ENCODE data around the gene THOC5. TPM values are rescaled to one million over a fixed set of nuclear protein-coding genes. Genes with fewer than 3 reads are reported as not detected.
"Not testable (repeated sequence)": the region's sequence is repeated elsewhere in the genome, so short reads cannot be mapped to it uniquely, and the experiment has no call there.

THOC5 gene
- total and polyA plus RNA-seq, 2 donors from 2014 or later: 23.1 to 37.9 TPM

DNA sequence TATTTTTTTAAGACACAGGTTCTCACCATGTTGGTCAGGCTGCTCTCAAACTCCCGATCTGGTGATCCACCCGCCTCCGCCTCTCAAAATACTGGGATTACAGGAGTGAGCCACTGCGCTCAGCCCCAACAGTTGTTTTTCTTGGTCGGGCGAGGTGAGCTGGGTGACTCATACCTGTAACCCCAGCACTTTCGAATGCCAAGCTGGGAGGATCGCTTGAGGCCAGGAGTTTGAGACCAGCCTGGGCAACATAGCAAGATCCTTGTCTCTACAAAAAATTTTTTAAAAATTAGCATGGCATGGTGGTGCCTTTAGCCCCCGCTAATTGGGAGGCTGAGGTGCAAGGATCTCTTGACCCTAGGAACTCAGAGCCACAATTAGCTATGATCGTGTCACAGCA lies 42.9 kb upstream of the THOC5 start:
- H3K4me1 ChIP-seq (ENCODE audit: control insufficient read depth in 2 of 3, insufficient read depth in 2 of 3, low read depth in 1 of 3, low read length in 3 of 3): no peaks in the 10 kb centered on the region
- TF ChIP-seq CTCF (IDR thresholded peaks at IDR 0.05; ENCODE audit: borderline replicate concordance, extremely low read depth, insufficient read depth): no peak
- H3K36me3 ChIP-seq (ENCODE audit: control insufficient read depth in 2 of 3, insufficient read depth in 3 of 3, low read length in 3 of 3): no peaks in the 10 kb centered on the region
- no peak overlapping the region for H3K27ac ChIP-seq (ENCODE audit: low read depth in 2 of 2, low read length in 2 of 2)
- H3K9ac ChIP-seq (ENCODE audit: low read length in 3 of 3): no peak overlapping the region
- peak overlapping the region in 1 of 3 donors; percentile 63 for H3K4me3 ChIP-seq (ENCODE audit: low read length in 3 of 3)
- FAIRE-seq (no peak), DNase-seq (no peak)
- H3K9me3 ChIP-seq (ENCODE audit: control insufficient read depth in 2 of 3, insufficient read depth in 1 of 3, low read length in 3 of 3): no peaks in the 10 kb centered on the region
- intact Hi-C loops (cut with DNase I): no loop called here
- no peaks in the 10 kb centered on the region for H3K27me3 ChIP-seq (ENCODE audit: control insufficient read depth, insufficient read depth, low read length)

GRCh38 chr22:29594447-29594846 lies 40.9 kb upstream of the THOC5 start:
- H3K4me1 ChIP-seq (ENCODE audit: control insufficient read depth in 2 of 3, insufficient read depth in 2 of 3, low read depth in 1 of 3, low read length in 3 of 3); H3K9me3 ChIP-seq (ENCODE audit: control insufficient read depth in 2 of 3, insufficient read depth in 1 of 3, low read length in 3 of 3); intact Hi-C loops (cut with DNase I); H3K4me3 ChIP-seq (ENCODE audit: low read length in 3 of 3); H3K27me3 ChIP-seq (ENCODE audit: control insufficient read depth, insufficient read depth, low read length); FAIRE-seq; H3K36me3 ChIP-seq (ENCODE audit: control insufficient read depth in 2 of 3, insufficient read depth in 3 of 3, low read length in 3 of 3); H3K27ac ChIP-seq (ENCODE audit: low read depth in 2 of 2, low read length in 2 of 2); DNase-seq; H3K9ac ChIP-seq (ENCODE audit: low read length in 3 of 3): not testable (repeated sequence)

DNA sequence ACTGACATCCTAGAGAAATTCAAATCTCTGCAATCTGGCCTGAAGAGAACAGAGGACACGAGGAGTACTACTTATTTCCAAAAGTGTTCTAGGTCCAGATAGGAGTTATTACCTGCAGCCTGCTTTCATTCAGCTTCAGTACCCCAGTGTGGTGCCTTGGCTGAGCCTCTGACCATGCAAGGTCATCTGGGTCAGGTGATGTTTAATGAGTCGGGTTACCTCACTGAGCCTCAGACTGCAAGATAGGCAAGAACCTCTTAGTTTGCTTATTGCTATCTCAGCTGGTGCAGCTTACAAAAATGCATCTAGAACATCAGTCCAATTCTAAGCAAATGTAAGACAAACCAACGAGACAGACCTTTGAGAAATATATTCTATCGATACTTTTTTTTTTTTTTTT lies 40.4 kb upstream of the THOC5 start:
- no peaks in the 10 kb centered on the region for H3K4me1 ChIP-seq (ENCODE audit: control insufficient read depth in 2 of 3, insufficient read depth in 2 of 3, low read depth in 1 of 3, low read length in 3 of 3)
- no peak overlapping the region for H3K4me3 ChIP-seq (ENCODE audit: low read length in 3 of 3)
- H3K27me3 ChIP-seq (ENCODE audit: control insufficient read depth, insufficient read depth, low read length): no peaks in the 10 kb centered on the region
- intact Hi-C loops (cut with DNase I): no loop called here
- no peaks in the 10 kb centered on the region for H3K9me3 ChIP-seq (ENCODE audit: control insufficient read depth in 2 of 3, insufficient read depth in 1 of 3, low read length in 3 of 3)
- no peak for TF ChIP-seq CTCF (IDR thresholded peaks at IDR 0.05; ENCODE audit: borderline replicate concordance, extremely low read depth, insufficient read depth)
- H3K27ac ChIP-seq (ENCODE audit: low read depth in 2 of 2, low read length in 2 of 2): no peak overlapping the region
- no peak overlapping the region for H3K9ac ChIP-seq (ENCODE audit: low read length in 3 of 3)
- H3K36me3 ChIP-seq (ENCODE audit: control insufficient read depth in 2 of 3, insufficient read depth in 3 of 3, low read length in 3 of 3): no peaks in the 10 kb centered on the region
- no peak for FAIRE-seq
- DNase-seq: no peak

GRCh38 chr22:29587938-29588699 lies 34.6 kb upstream of the THOC5 start:
- no peak for TF ChIP-seq CTCF (IDR thresholded peaks at IDR 0.05; ENCODE audit: borderline replicate concordance, extremely low read depth, insufficient read depth)
- intact Hi-C loops (cut with DNase I): no loop called here
- no peak overlapping the region for H3K4me3 ChIP-seq (ENCODE audit: low read length in 3 of 3)
- no peaks in the 10 kb centered on the region for H3K36me3 ChIP-seq (ENCODE audit: control insufficient read depth in 2 of 3, insufficient read depth in 3 of 3, low read length in 3 of 3)
- H3K9me3 ChIP-seq (ENCODE audit: control insufficient read depth in 2 of 3, insufficient read depth in 1 of 3, low read length in 3 of 3): no peaks in the 10 kb centered on the region
- H3K4me1 ChIP-seq (ENCODE audit: control insufficient read depth in 2 of 3, insufficient read depth in 2 of 3, low read depth in 1 of 3, low read length in 3 of 3): no peaks in the 10 kb centered on the region
- no peaks in the 10 kb centered on the region for H3K27me3 ChIP-seq (ENCODE audit: control insufficient read depth, insufficient read depth, low read length)
- no peak overlapping the region for H3K9ac ChIP-seq (ENCODE audit: low read length in 3 of 3)
- DNase-seq (no peak), FAIRE-seq (no peak)
- H3K27ac ChIP-seq (ENCODE audit: low read depth in 2 of 2, low read length in 2 of 2): no peak overlapping the region

- H3K4me1 ChIP-seq (ENCODE audit: control insufficient read depth in 2 of 3, insufficient read depth in 2 of 3, low read depth in 1 of 3, low read length in 3 of 3); H3K27me3 ChIP-seq (ENCODE audit: control insufficient read depth, insufficient read depth, low read length); intact Hi-C loops (cut with DNase I); H3K4me3 ChIP-seq (ENCODE audit: low read length in 3 of 3); H3K27ac ChIP-seq (ENCODE audit: low read depth in 2 of 2, low read length in 2 of 2); H3K9ac ChIP-seq (ENCODE audit: low read length in 3 of 3); H3K36me3 ChIP-seq (ENCODE audit: control insufficient read depth in 2 of 3, insufficient read depth in 3 of 3, low read length in 3 of 3); DNase-seq; H3K9me3 ChIP-seq (ENCODE audit: control insufficient read depth in 2 of 3, insufficient read depth in 1 of 3, low read length in 3 of 3); FAIRE-seq: not testable (repeated sequence)
Measured at GRCh38 chr22:29586193-29586705, 32.7 kb upstream of the THOC5 start.

Measured in kidney (tissue), 14 donors.